Measurements from ENCODE around the gene EDNRA. TPM values are rescaled to one million over a fixed set of nuclear protein-coding genes. Genes with fewer than 3 reads are reported as not detected.

The EDNRA gene
- total RNA-seq, 1 donor from 2014 or later, result 3.9 TPM

GRCh38 chr4:147482281-147482680, 1.4 kb downstream of the EDNRA start:
- no peak for DNase-seq (ENCODE audit: low read depth)
- peak overlapping the region; percentile 57 for H3K4me3 ChIP-seq (ENCODE audit: low read depth, low read length)
- TF ChIP-seq CTCF (conservative IDR thresholded peaks at IDR 0.05; ENCODE audit: low read depth, low read length), result no peak

- H3K4me3 ChIP-seq (ENCODE audit: low read depth, low read length), result no peak overlapping the region
- DNase-seq (ENCODE audit: low read depth), result no peak
- no peak for TF ChIP-seq CTCF (conservative IDR thresholded peaks at IDR 0.05; ENCODE audit: low read depth, low read length)
Measured at GRCh38 chr4:147485167-147485566, 4.3 kb downstream of the EDNRA start.

GRCh38 chr4:147487616-147488015, 6.7 kb downstream of the EDNRA start:
- no peak for DNase-seq (ENCODE audit: low read depth)
- H3K4me3 ChIP-seq (ENCODE audit: low read depth, low read length), result no peak overlapping the region
- no peak for TF ChIP-seq CTCF (conservative IDR thresholded peaks at IDR 0.05; ENCODE audit: low read depth, low read length)

DNA sequence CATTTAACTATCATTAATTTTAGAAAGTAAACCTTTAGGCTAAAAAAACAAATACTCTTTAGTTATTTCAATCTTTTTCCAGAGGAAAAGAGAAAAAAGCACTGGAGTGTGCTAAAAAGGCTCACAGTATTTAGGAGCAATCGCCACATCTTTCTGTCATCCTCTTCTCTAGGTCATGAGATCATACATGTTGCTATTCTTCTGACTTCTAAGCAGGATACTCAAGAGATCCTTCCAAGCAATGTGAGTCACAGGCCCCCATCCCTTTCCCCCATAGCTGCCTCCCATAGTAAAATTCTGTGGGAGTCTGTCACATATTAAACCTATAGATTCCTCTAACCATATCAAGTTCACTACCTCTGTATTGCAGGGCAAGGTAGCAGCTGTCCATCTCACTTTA, 7.7 kb downstream of the EDNRA start:
- no peak overlapping the region for H3K4me3 ChIP-seq (ENCODE audit: low read depth, low read length)
- no peak for DNase-seq (ENCODE audit: low read depth)
- no peak for TF ChIP-seq CTCF (conservative IDR thresholded peaks at IDR 0.05; ENCODE audit: low read depth, low read length)

GRCh38 chr4:147491086-147491485, 10.2 kb downstream of the EDNRA start:
- DNase-seq (ENCODE audit: low read depth), result no peak
- H3K4me3 ChIP-seq (ENCODE audit: low read depth, low read length), result no peak overlapping the region
- TF ChIP-seq CTCF (conservative IDR thresholded peaks at IDR 0.05; ENCODE audit: low read depth, low read length), result no peak

DNA sequence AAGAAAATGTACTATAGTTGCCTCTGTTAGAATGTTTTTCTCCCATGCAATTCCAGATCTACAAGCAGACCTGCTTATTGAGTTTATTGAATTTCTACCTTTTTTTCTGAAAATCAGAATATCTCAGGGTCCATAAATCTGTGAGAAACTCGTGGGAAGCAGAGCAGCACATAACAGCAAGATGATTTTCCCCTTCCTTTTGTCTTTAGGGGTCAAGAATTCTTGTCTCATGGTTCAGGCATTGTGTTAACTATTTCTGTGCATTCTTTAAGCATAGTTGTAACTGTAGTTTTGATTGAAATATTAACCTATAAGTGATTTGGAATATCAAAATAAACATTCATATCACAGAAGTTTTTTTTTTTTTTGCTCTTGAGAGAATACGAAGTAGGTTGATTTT, 11.4 kb downstream of the EDNRA start:
- DNase-seq (ENCODE audit: low read depth), result no peak
- H3K4me3 ChIP-seq (ENCODE audit: low read depth, low read length), result no peak overlapping the region
- no peak for TF ChIP-seq CTCF (conservative IDR thresholded peaks at IDR 0.05; ENCODE audit: low read depth, low read length)

DNA sequence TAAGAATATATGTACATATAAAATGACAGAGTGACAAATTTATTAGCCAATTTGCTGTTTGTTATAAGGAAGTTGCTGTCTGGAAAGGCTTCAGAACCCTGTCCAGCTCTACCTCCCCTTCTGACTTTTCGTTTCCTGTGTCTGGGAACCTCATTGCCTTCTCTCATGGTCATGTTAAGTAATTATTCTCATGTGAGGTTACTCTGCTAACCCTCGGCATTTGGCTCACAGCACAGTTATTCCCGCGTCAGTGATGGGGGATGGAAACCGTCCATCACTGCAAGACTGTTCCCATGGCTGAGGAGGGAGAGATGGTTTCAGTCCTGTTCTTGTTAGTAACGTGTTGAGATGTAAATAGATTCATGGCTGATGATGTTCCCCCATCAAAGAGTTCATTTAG, 11.9 kb downstream of the EDNRA start:
- DNase-seq (ENCODE audit: low read depth), result no peak
- H3K4me3 ChIP-seq (ENCODE audit: low read depth, low read length), result no peak overlapping the region
- no peak for TF ChIP-seq CTCF (conservative IDR thresholded peaks at IDR 0.05; ENCODE audit: low read depth, low read length)

All from epithelial cell of proximal tubule (primary cell).